ENCODE data around the gene SNX20. TPM values are rescaled to one million over a fixed set of nuclear protein-coding genes. Genes with fewer than 3 reads are reported as not detected.

The SNX20 gene
- total RNA-seq, 1 experiment from 2014 or later = not detected

DNA sequence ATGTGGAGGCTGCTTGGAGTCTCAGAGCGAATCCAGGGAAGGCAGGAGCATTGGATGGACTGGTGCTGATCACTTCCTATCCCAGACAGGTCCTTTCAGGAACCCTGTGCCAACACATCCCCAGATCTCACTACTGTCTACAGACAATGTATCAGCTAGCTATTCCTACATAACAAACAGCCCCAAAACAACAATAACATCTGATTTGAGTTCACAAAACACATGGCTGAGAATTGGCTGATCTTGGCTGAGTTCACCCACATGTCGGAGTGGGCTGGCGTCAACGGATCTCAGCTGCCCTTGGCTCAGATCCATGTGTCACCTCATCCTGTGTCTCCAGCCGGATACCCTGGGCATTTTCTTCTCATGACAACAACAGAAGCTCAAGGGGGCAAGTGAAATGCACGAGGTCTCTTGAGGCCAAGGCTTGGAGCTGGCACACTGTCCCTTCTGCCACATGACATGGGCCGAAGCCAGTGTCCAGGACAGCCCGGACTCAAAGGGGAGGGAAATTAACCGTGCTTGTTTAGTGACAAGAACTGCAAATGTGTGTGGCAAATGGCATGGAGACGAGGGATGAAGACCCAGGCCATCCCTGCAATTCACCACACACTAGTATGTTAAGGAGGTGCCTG, 18.7 kb downstream of the SNX20 start:
- Histone ChIP-seq H3K23ac (ENCODE audit: insufficient read length, low read depth, low read length) (no peak overlapping the region), H2AFZ (ENCODE audit: low read length) (no peak overlapping the region), H3T11ph (ENCODE audit: low read length) (no peak overlapping the region), H4K8ac (replicated peaks; ENCODE audit: insufficient read length, low read depth, low read length) (no peak overlapping the region), H2BK20ac (ENCODE audit: low read depth, low read length, poor library complexity, severe bottlenecking) (no peak overlapping the region), H3K9me3 (ENCODE audit: control insufficient read depth, low read depth, low read length) (no peaks in the 10 kb centered on the region), H3K9ac (ENCODE audit: extremely low read depth, insufficient read length, low read length) (no peak overlapping the region), H2BK120ac (ENCODE audit: low read depth, low read length, poor library complexity, severe bottlenecking) (no peak overlapping the region), H2BK5ac (ENCODE audit: insufficient read length, low read length) (no peak overlapping the region), H3K27ac (ENCODE audit: insufficient read length, low read depth, low read length) (no peak overlapping the region), H3K4me2 (ENCODE audit: insufficient read depth, insufficient read length, low read length) (no peak overlapping the region), H2AK5ac (ENCODE audit: insufficient read length, low read length) (no peak overlapping the region), H3K27me3 (ENCODE audit: insufficient read depth, low read length) (no peaks in the 10 kb centered on the region), H3K79me1 (ENCODE audit: insufficient read depth, low read depth, low read length, poor library complexity, severe bottlenecking) (no peaks in the 10 kb centered on the region), H4K5ac (ENCODE audit: insufficient read length, low read depth, low read length) (no peak overlapping the region), H3K56ac (ENCODE audit: insufficient read length, low read depth, low read length) (no peak overlapping the region), H4K91ac (ENCODE audit: insufficient read length, low read depth, low read length) (no peak overlapping the region), H4K20me1 (ENCODE audit: control insufficient read depth, insufficient read depth, insufficient read length) (no peaks in the 10 kb centered on the region), H2BK12ac (ENCODE audit: insufficient read length, low read depth, low read length) (no peak overlapping the region), H3K4me1 (ENCODE audit: insufficient read depth, low read length) (no peaks in the 10 kb centered on the region), H3K18ac (ENCODE audit: insufficient read length, low read depth, low read length) (no peak overlapping the region), H3K79me2 (ENCODE audit: insufficient read depth, low read length) (no peaks in the 10 kb centered on the region), H2BK15ac (ENCODE audit: low read depth, low read length) (no peak overlapping the region), H3K23me2 (ENCODE audit: insufficient read length, low read depth, low read length, poor library complexity, severe bottlenecking) (peaks cover 7% of the 10 kb centered on the region), H3K14ac (ENCODE audit: insufficient read depth, low read length) (no peak overlapping the region), H3K4ac (ENCODE audit: low read depth, low read length) (no peak overlapping the region)
- DNase-seq = no peak
- TF ChIP-seq, protein P1, sequence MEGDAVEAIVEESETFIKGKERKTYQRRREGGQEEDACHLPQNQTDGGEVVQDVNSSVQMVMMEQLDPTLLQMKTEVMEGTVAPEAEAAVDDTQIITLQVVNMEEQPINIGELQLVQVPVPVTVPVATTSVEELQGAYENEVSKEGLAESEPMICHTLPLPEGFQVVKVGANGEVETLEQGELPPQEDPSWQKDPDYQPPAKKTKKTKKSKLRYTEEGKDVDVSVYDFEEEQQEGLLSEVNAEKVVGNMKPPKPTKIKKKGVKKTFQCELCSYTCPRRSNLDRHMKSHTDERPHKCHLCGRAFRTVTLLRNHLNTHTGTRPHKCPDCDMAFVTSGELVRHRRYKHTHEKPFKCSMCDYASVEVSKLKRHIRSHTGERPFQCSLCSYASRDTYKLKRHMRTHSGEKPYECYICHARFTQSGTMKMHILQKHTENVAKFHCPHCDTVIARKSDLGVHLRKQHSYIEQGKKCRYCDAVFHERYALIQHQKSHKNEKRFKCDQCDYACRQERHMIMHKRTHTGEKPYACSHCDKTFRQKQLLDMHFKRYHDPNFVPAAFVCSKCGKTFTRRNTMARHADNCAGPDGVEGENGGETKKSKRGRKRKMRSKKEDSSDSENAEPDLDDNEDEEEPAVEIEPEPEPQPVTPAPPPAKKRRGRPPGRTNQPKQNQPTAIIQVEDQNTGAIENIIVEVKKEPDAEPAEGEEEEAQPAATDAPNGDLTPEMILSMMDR (conservative IDR thresholded peaks at IDR 0.05) = no peak
- H3K4me1 Mint-ChIP-seq = peaks cover 0 to 7% of the 10 kb centered on the region in 2 experiments; a peak in 2 of 4 replicates
- no peak overlapping the region; a peak in 1 of 7 replicates for H3K27ac Mint-ChIP-seq
- WGBS (ENCODE audit: extremely low coverage, insufficient read length, low lambda C conversion rate) = no CpG with 5 or more reads among the region's 10 CpGs
- no peak overlapping the region for H3K4me3 Mint-ChIP-seq
- H3K36me3 Mint-ChIP-seq (ENCODE audit: insufficient read depth in 1 of 3, low read depth in 3 of 3) = peaks cover 0 to 2% (median 0%) of the 10 kb centered on the region in 3 experiments; a peak in 2 of 7 replicates
- peaks cover 10% of the 10 kb centered on the region for H3K27me3 Mint-ChIP-seq (ENCODE audit: low read depth)
- peaks cover 0 to 5% of the 10 kb centered on the region in 2 experiments; a peak in 3 of 5 replicates for H3K9me3 Mint-ChIP-seq

Measured in H9 (cell line).